Skeletal muscle tissue (tissue), 4 donors: Measurements from ENCODE around the gene FEZ2. TPM values are rescaled to one million over a fixed set of nuclear protein-coding genes. Genes with fewer than 3 reads are reported as not detected.

Experiments used
- H3K27ac ChIP-seq: one replicate; pipeline ENCODE4 v1.7.0; 2013; ENCODE audit warnings: mild to moderate bottlenecking, low read depth, low read length, inconsistent platforms
- H3K27me3 ChIP-seq, 3 donors: one replicate each; pipeline ENCODE4 v1.7.0; 2013; ENCODE audit warnings: low read length in 3 of 3; ENCODE audit not compliant: control insufficient read depth in 3 of 3, insufficient read depth in 3 of 3
- H3K36me3 ChIP-seq, 3 donors: one replicate each; pipeline ENCODE4 v1.7.0; 2013; ENCODE audit warnings: low read length in 3 of 3; ENCODE audit not compliant: control insufficient read depth in 3 of 3, insufficient read depth in 3 of 3
- H3K4me1 ChIP-seq, 3 donors: one replicate each; pipeline ENCODE4 v1.7.0; 2013; ENCODE audit warnings: low read length in 3 of 3, mild to moderate bottlenecking in 3 of 3; ENCODE audit not compliant: control insufficient read depth in 3 of 3, insufficient read depth in 3 of 3
- H3K4me3 ChIP-seq, 3 donors: one replicate each; pipeline ENCODE4 v1.7.0; 2013; ENCODE audit warnings: low read length in 3 of 3
- H3K9ac ChIP-seq, 3 donors: one replicate each; pipeline ENCODE4 v1.7.0; 2013; ENCODE audit warnings: low read length in 3 of 3, mild to moderate bottlenecking in 3 of 3, moderate library complexity in 2 of 3, low read depth in 1 of 3
- H3K9me3 ChIP-seq, 3 donors: one replicate each; pipeline ENCODE4 v1.7.0; 2013; ENCODE audit warnings: low read length in 3 of 3; ENCODE audit not compliant: control insufficient read depth in 3 of 3
- total RNA-seq: library from RNA; depleted of rRNA; stranded (reverse); fragments of >200 nt; gene quantifications from one replicate; pipeline ENCODE4 v1.2.3, GENCODE V29; 2014
- donor health status: Osteomylitis.

Gene FEZ2, protein sequence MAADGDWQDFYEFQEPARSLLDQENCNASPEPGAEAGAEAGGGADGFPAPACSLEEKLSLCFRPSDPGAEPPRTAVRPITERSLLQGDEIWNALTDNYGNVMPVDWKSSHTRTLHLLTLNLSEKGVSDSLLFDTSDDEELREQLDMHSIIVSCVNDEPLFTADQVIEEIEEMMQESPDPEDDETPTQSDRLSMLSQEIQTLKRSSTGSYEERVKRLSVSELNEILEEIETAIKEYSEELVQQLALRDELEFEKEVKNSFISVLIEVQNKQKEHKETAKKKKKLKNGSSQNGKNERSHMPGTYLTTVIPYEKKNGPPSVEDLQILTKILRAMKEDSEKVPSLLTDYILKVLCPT
- 61.6 TPM for total RNA-seq

DNA sequence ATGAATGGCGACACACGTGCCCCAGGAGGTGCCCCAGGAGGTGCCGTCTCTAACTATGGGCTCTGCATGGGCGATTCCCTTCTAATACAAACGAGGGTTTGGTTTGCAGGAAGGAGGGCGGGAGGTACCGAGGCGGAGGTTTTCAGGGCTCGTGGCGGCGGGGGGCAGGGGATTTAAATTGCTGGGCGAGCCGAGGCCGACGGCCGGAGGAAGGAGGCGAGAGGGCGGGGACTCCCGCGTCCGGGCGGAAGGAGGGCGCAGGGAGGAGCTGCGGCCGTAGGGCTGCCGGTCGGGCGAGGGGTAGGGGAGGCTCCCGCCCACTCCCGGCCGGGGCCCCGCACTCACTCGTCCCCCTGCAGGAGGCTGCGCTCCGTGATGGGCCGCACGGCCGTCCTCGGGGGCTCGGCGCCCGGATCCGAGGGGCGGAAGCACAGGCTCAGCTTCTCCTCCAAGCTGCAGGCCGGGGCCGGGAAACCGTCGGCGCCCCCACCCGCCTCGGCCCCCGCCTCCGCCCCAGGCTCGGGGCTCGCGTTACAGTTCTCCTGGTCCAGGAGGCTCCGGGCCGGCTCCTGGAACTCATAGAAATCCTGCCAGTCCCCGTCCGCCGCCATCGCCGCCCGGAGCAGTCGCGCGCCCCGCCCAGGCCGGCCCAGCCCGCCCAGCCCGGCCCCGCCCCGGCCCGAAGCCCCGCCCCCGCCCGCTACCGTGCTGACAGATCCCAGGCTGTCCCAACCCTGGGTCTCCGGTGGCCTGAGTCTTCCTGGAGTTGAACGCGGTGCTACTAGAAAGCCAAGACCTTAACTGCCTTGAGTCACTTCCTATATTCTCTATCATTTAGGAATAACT is at the start of gene FEZ2:
FEZ2 (minus strand) TSS at position 637 of the 846 bp plus-strand sequence; CDS start at position 611, 26 bp downstream.
- Histone ChIP-seq H3K27me3 (no peaks in the 10 kb centered on the region), H3K36me3 (no peaks in the 10 kb centered on the region)

DNA sequence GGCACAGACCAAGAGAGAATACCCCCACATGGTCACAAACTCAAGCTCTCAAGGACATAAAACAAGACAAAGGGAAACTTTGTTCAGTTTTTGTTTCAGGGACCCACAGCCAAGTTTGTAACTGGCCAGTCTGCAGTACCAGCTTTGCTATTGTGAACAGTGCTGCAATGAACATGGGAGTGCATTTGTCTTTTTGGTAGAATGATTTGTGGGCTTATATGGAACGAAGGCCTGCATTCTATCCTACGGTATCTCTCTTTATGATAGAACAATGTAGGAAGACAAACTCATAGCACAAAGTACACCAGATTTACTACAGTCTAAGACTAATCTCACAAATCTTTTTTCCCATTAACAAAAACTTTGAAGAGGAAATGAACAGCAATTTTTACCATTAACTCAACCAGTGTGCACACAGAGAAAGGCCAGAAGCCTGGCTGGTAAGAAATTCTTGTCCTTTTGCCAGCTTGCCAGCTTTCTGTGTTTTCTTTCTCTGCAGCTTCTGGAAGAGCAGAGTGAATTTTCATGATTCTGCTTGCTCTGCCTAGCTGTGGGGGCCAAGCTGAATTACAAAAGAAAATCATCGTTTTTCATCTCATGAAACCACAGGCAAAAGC is 37.1 kb upstream of the FEZ2 start:
- H3K9me3 ChIP-seq: no peaks in the 10 kb centered on the region
- H3K27ac ChIP-seq: no peak overlapping the region
- H3K9ac ChIP-seq: no peak overlapping the region
- no peaks in the 10 kb centered on the region for H3K27me3 ChIP-seq
- no peaks in the 10 kb centered on the region for H3K36me3 ChIP-seq
- no peaks in the 10 kb centered on the region for H3K4me1 ChIP-seq
- H3K4me3 ChIP-seq: no peak overlapping the region

More for the DNA sequence above, at the start of gene FEZ2:
- Histone ChIP-seq H3K9ac (peak within 1 kb of the TSS; percentile 76 to 82 (median 81)), H3K9me3 (no peaks in the 10 kb centered on the region), H3K4me3 (peak within 1 kb of the TSS; percentile 91 to 92 (median 91)), H3K4me1 (peaks cover 22 to 35% (median 27%) of the 10 kb centered on the region in 3 donors), H3K27ac (peak within 1 kb of the TSS; percentile 62)

DNA sequence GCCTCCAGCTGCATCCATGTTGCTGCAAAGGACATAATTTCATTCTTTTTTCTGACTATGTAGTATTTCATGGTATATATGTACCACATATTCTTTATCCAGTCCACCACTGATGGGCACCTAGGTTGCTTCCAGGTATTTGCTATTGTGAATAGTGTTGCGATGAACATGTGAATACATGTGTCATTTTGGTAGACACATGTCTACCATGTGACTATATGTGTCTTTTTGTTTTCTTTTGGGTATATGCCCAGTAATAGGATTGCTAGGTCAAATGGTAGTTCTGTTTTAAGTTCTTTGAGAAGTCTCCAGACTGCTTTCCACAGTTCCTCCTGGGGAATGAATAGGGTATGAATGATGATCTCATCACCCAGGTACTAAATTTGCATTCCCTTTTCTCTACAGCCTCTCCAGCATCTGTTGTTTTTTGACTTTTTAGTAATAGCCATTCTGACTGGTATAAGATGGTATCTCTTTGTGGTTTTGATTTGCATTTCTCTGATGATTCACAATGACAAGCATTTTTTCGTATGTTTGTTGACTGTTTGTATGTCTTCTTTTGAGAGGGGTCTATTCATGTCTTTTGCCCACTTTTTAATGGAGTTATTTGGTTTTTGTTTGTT is 35.6 kb upstream of the FEZ2 start:
- Histone ChIP-seq H3K27ac (no peak overlapping the region), H3K4me1 (no peaks in the 10 kb centered on the region), H3K9me3 (no peaks in the 10 kb centered on the region), H3K9ac (no peak overlapping the region), H3K27me3 (no peaks in the 10 kb centered on the region), H3K36me3 (no peaks in the 10 kb centered on the region), H3K4me3 (no peak overlapping the region)

DNA sequence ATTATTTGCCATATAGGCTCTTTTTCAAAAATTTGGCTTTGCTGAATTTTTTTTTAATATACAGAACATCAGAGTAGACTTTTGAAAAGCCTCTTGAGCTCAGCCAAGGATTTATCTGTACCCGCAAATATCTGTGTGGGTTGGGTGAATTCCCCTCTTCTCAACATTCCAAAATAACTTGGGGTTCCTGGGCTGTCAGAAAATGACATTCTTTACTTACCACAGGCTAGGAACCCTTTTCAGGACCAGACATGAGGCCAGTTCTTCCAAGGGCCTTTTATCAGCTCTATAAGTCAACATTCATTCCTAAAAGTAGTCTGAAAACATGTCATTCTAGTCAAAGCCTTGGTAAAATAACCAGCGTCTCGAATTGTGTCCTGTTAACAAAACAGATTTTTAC is 28.8 kb upstream of the FEZ2 start:
- H3K36me3 ChIP-seq: no peaks in the 10 kb centered on the region

DNA sequence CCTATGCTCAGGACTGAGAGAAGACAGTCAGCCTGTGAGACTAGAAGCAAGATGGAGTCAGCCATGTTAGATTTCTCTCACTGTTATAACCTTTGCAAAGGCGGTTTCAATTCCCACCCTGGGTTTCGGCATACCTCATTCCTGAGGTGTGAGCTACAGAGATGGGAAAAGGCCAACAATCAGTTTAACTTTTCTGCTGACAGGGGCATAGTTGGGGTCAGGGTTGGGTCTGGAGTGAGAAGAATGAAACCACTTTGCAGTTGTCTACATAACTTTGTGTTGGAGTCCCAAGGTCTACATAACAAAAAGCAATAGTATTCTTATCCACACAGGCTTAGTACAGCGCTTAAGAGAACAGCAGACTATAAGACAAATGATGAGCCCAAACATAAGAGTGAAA is 28.1 kb upstream of the FEZ2 start:
- no peak overlapping the region for H3K27ac ChIP-seq
- H3K9ac ChIP-seq: no peak overlapping the region
- no peaks in the 10 kb centered on the region for H3K4me1 ChIP-seq
- no peaks in the 10 kb centered on the region for H3K27me3 ChIP-seq
- no peaks in the 10 kb centered on the region for H3K36me3 ChIP-seq
- peaks cover 3 to 11% (median 5%) of the 10 kb centered on the region in 3 donors for H3K9me3 ChIP-seq
- H3K4me3 ChIP-seq: no peak overlapping the region

More for the DNA sequence above, 28.8 kb upstream of the FEZ2 start:
- Histone ChIP-seq H3K9me3 (peaks cover 3 to 11% (median 5%) of the 10 kb centered on the region in 3 donors), H3K4me1 (no peaks in the 10 kb centered on the region), H3K4me3 (no peak overlapping the region), H3K27ac (no peak overlapping the region), H3K27me3 (no peaks in the 10 kb centered on the region), H3K9ac (no peak overlapping the region)

DNA sequence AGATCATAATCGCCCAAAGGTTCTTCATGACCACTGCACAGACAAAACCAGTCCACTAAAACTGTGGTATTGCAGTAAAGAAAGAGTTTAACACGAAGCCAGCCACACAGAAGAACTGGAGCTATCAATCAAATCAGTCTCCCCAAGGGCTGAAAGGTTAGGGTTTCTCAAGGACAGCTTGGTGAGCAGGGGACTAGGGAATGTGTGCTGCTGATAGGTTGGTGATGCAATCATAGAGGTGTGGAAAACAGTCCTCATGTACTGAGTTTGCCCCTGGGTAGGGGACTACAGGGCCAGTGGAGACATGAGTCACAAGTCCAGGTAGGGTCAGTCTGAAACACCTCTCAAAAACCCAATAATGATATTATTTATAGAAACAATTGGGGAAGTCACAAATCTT is 27.3 kb upstream of the FEZ2 start:
- Histone ChIP-seq H3K36me3 (no peaks in the 10 kb centered on the region), H3K9me3 (peaks cover 3 to 11% (median 5%) of the 10 kb centered on the region in 3 donors), H3K27ac (no peak overlapping the region), H3K27me3 (no peaks in the 10 kb centered on the region), H3K4me3 (peak overlapping the region in 1 of 3 donors; percentile 46), H3K4me1 (no peaks in the 10 kb centered on the region), H3K9ac (no peak overlapping the region)

DNA sequence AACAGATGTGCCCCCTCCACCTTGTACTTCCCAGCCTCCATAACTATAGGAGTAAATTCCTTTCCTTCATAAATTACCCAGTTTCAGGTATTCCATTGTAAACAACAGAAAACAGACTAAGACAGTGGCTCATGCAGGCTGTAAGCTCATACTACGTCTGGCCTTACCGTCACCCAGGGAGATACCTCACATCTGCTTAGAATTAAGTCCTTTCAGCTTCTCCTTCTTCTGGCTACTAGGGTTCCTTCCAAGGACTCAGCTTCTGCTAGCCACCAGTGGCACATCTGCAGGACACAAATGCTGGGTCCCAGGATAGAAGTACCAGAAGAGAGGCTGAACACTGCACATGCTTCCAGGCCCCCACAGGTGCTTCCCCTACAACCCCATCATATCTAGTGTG is 22.4 kb upstream of the FEZ2 start:
- no peaks in the 10 kb centered on the region for H3K4me1 ChIP-seq
- H3K27me3 ChIP-seq: no peaks in the 10 kb centered on the region
- H3K9ac ChIP-seq: no peak overlapping the region
- H3K27ac ChIP-seq: no peak overlapping the region
- H3K4me3 ChIP-seq: no peak overlapping the region
- H3K36me3 ChIP-seq: no peaks in the 10 kb centered on the region
- H3K9me3 ChIP-seq: peaks cover 2% of the 10 kb centered on the region in 3 donors

DNA sequence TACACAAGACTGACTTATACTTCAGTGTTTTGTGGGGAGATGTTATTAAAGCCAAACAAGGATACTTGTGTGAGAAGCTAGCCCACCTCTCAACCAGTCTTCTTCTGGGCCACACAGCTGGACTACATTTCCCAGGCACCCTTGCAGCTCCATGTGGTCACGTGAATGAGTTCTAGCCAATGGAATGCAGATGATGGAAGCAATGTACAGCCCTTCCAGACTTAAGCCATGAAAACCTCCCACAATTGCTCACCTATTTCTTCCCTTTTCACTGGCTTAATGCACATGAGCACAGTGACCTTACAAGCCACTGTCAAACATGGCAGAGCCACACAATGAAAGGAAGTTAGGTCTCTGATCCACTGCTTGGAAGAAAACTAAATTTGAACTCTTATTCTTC is 20.4 kb upstream of the FEZ2 start:
- Histone ChIP-seq H3K27me3 (no peaks in the 10 kb centered on the region), H3K9me3 (no peaks in the 10 kb centered on the region), H3K36me3 (no peaks in the 10 kb centered on the region), H3K27ac (no peak overlapping the region), H3K4me3 (no peak overlapping the region), H3K9ac (no peak overlapping the region), H3K4me1 (peaks cover 0 to 3% (median 0%) of the 10 kb centered on the region in 3 donors)

DNA sequence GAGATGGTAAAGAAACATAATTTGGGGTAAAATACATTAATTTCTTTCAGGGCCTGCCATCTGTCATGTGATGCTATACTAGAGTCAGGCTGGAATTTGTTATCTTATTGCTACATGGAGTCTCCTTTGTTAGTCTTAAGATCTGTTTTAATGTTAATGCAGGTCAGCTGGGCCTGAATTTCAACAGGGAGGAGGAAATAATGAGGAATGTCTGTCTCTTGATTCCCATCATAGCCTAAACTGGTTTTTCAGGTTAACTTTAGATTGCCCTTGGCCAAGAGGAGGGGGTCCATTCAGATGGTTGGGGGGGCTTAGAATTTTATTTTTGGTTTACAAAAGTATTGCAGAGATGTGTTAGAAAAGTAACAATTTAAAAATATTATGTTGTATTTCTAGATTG is 19.0 kb upstream of the FEZ2 start:
- Histone ChIP-seq H3K9ac (no peak overlapping the region), H3K9me3 (no peaks in the 10 kb centered on the region), H3K27me3 (no peaks in the 10 kb centered on the region), H3K4me1 (peaks cover 0 to 3% (median 0%) of the 10 kb centered on the region in 3 donors), H3K4me3 (no peak overlapping the region), H3K27ac (no peak overlapping the region), H3K36me3 (no peaks in the 10 kb centered on the region)
